Measurements from ENCODE around the gene ERCC5.

ERCC5 gene

DNA sequence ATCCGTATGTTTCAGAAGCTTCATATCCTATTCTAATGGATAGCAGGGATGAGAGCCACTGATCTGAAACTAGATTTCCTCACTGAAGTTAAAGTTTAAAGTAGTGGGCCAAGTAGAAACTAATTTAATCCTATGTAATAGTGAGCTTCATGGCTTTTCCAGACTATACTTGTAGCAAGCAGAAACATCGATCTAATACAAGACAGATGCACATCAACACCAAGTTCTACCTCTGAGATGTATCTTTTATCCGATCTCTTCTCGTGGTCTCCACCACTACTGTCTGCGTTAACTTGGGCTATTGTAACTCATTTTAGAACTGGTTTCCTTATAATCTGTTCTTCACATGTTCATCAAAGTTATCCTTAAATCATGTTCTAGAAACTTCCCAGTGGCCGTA lies 3.1 kb downstream of the ERCC5 start:
- Histone ChIP-seq H2BK5ac (ENCODE audit: low read depth, low read length, poor library complexity, severe bottlenecking) (no peak overlapping the region), H3K14ac (ENCODE audit: low read length in 2 of 2) (no peak overlapping the region), H2BK120ac (ENCODE audit: low read depth, low read length) (no peak overlapping the region), H2BK12ac (ENCODE audit: low read length in 2 of 2) (no peak overlapping the region), H3K18ac (ENCODE audit: low read depth in 1 of 2, low read length in 2 of 2) (no peak overlapping the region), H2AFZ (ENCODE audit: low read depth, low read length) (no peak overlapping the region), H3K23ac (ENCODE audit: low read length in 2 of 2) (no peak overlapping the region), H3K9me3 (ENCODE audit: control insufficient read depth, low read length) (no peaks in the 10 kb centered on the region), H3K36me3 (ENCODE audit: control insufficient read depth in 1 of 2, insufficient read depth in 2 of 2, low read depth in 1 of 2, low read length in 2 of 2) (peaks cover 1 to 18% of the 10 kb centered on the region in 2 experiments), H4K8ac (ENCODE audit: low read length) (no peak overlapping the region), H3K27ac (ENCODE audit: low read length, poor library complexity, severe bottlenecking) (no peak overlapping the region), H3K4me2 (ENCODE audit: low read length, poor library complexity, severe bottlenecking) (no peak overlapping the region), H2BK15ac (ENCODE audit: low read depth, poor library complexity, severe bottlenecking) (no peak overlapping the region), H2AK5ac (ENCODE audit: low read length, severe bottlenecking) (no peak overlapping the region), H3K4me3 (ENCODE audit: insufficient read depth in 1 of 2, low read depth in 1 of 2, low read length in 2 of 2) (peak overlapping the region in 1 of 2 experiments; percentile 92), H3K4ac (ENCODE audit: low read depth in 1 of 2, low read length in 2 of 2) (no peak overlapping the region), H4K91ac (ENCODE audit: low read length) (no peak overlapping the region), H3K4me1 (ENCODE audit: control insufficient read depth, insufficient read depth, low read depth, low read length) (peaks cover 5% of the 10 kb centered on the region), H3K79me1 (replicated peaks; ENCODE audit: low read length, poor library complexity, severe bottlenecking) (peaks cover 8% of the 10 kb centered on the region), H3K27me3 (ENCODE audit: control insufficient read depth in 1 of 2, insufficient read depth in 1 of 2, low read length in 2 of 2) (no peaks in the 10 kb centered on the region), H3K9ac (ENCODE audit: low read length) (peak overlapping the region; percentile 99)
- DNase-seq = no peak
- 98% methylated on average over 6 of the region's 6 CpGs for WGBS

DNA sequence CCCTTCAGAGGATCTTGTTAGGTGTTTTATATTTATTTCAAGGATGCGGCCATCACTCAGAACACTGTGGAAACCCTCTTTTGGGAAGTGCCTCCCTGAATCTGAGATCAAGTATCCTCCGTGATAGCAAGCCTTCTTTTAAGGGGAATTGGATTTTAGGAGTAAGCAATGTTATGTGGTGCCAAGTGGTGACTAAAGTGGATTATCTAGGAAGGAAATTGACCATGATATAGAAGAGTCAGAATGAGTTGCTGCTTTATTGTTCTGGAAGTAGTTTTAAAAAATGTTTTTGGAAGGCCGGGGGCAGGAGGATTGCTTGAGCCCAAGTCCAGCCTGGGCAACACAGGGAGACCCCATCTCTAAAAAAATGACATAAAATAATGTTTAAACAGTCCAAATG lies 6.7 kb downstream of the ERCC5 start:
- H2BK120ac ChIP-seq (ENCODE audit: low read depth, low read length) = no peak overlapping the region
- WGBS = 97% methylated on average over 2 of the region's 3 CpGs

DNA sequence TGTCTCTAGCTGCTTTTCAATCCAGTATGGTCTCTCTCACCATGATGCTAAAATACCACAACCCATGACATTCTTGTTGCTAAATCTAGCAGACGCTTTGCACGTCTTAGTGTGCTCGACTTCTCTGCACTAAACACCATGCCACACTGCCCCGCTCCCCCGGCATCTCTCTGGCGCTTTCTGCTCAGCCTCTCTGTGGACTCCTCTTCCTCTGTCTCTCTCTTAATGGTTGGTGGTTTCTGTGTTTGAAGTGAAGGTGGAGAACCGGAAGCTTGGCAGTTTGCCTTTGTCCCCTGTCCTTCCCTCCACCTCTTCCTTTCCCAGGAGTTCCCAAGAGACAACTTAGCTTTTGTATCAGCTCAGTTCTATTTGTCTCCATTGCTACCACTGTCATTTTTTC lies 8.8 kb downstream of the ERCC5 start:
- peaks cover 17 to 61% of the 10 kb centered on the region in 2 experiments for H3K36me3 ChIP-seq (ENCODE audit: control insufficient read depth in 1 of 2, insufficient read depth in 2 of 2, low read depth in 1 of 2, low read length in 2 of 2)
- H2BK120ac ChIP-seq (ENCODE audit: low read depth, low read length) = no peak overlapping the region
- H3K9me3 ChIP-seq (ENCODE audit: control insufficient read depth, low read length) = no peaks in the 10 kb centered on the region
- peaks cover 4% of the 10 kb centered on the region for H3K4me1 ChIP-seq (ENCODE audit: control insufficient read depth, insufficient read depth, low read depth, low read length)
- H3K79me1 ChIP-seq (replicated peaks; ENCODE audit: low read length, poor library complexity, severe bottlenecking) = peaks cover 25% of the 10 kb centered on the region
- H3K4me3 ChIP-seq (ENCODE audit: insufficient read depth in 1 of 2, low read depth in 1 of 2, low read length in 2 of 2) = no peak overlapping the region
- no peak for DNase-seq
- no peak overlapping the region for H3K14ac ChIP-seq (ENCODE audit: low read length in 2 of 2)
- no peak overlapping the region for H2BK15ac ChIP-seq (ENCODE audit: low read depth, poor library complexity, severe bottlenecking)
- H3K4ac ChIP-seq (ENCODE audit: low read depth in 1 of 2, low read length in 2 of 2) = no peak overlapping the region
- H4K91ac ChIP-seq (ENCODE audit: low read length) = no peak overlapping the region
- no peak overlapping the region for H2BK12ac ChIP-seq (ENCODE audit: low read length in 2 of 2)
- no peak overlapping the region for H3K23ac ChIP-seq (ENCODE audit: low read length in 2 of 2)
- WGBS = 100% methylated on average over 4 of the region's 7 CpGs
- H3K27ac ChIP-seq (ENCODE audit: low read length, poor library complexity, severe bottlenecking) = no peak overlapping the region
- no peak overlapping the region for H2AFZ ChIP-seq (ENCODE audit: low read depth, low read length)
- H2AK5ac ChIP-seq (ENCODE audit: low read length, severe bottlenecking) = no peak overlapping the region
- H4K8ac ChIP-seq (ENCODE audit: low read length) = no peak overlapping the region
- H3K18ac ChIP-seq (ENCODE audit: low read depth in 1 of 2, low read length in 2 of 2) = no peak overlapping the region
- H3K9ac ChIP-seq (ENCODE audit: low read length) = no peak overlapping the region
- H3K27me3 ChIP-seq (ENCODE audit: control insufficient read depth in 1 of 2, insufficient read depth in 1 of 2, low read length in 2 of 2) = no peaks in the 10 kb centered on the region
- H3K4me2 ChIP-seq (ENCODE audit: low read length, poor library complexity, severe bottlenecking) = no peak overlapping the region
- no peak overlapping the region for H2BK5ac ChIP-seq (ENCODE audit: low read depth, low read length, poor library complexity, severe bottlenecking)

More for the DNA sequence above, 6.7 kb downstream of the ERCC5 start:
- no peak for DNase-seq
- no peak overlapping the region for H3K4ac ChIP-seq (ENCODE audit: low read depth in 1 of 2, low read length in 2 of 2)
- no peak overlapping the region for H2BK15ac ChIP-seq (ENCODE audit: low read depth, poor library complexity, severe bottlenecking)
- peaks cover 14 to 50% of the 10 kb centered on the region in 2 experiments for H3K36me3 ChIP-seq (ENCODE audit: control insufficient read depth in 1 of 2, insufficient read depth in 2 of 2, low read depth in 1 of 2, low read length in 2 of 2)
- H2AK5ac ChIP-seq (ENCODE audit: low read length, severe bottlenecking) = no peak overlapping the region
- H4K8ac ChIP-seq (ENCODE audit: low read length) = no peak overlapping the region
- H4K91ac ChIP-seq (ENCODE audit: low read length) = no peak overlapping the region
- H3K23ac ChIP-seq (ENCODE audit: low read length in 2 of 2) = no peak overlapping the region
- H3K27ac ChIP-seq (ENCODE audit: low read length, poor library complexity, severe bottlenecking) = no peak overlapping the region
- H3K27me3 ChIP-seq (ENCODE audit: control insufficient read depth in 1 of 2, insufficient read depth in 1 of 2, low read length in 2 of 2) = no peaks in the 10 kb centered on the region
- peaks cover 6% of the 10 kb centered on the region for H3K4me1 ChIP-seq (ENCODE audit: control insufficient read depth, insufficient read depth, low read depth, low read length)
- no peaks in the 10 kb centered on the region for H3K9me3 ChIP-seq (ENCODE audit: control insufficient read depth, low read length)
- H3K18ac ChIP-seq (ENCODE audit: low read depth in 1 of 2, low read length in 2 of 2) = no peak overlapping the region
- H3K4me2 ChIP-seq (ENCODE audit: low read length, poor library complexity, severe bottlenecking) = no peak overlapping the region
- H2BK12ac ChIP-seq (ENCODE audit: low read length in 2 of 2) = no peak overlapping the region
- H2BK5ac ChIP-seq (ENCODE audit: low read depth, low read length, poor library complexity, severe bottlenecking) = no peak overlapping the region
- no peak overlapping the region for H2AFZ ChIP-seq (ENCODE audit: low read depth, low read length)
- peaks cover 23% of the 10 kb centered on the region for H3K79me1 ChIP-seq (replicated peaks; ENCODE audit: low read length, poor library complexity, severe bottlenecking)
- H3K4me3 ChIP-seq (ENCODE audit: insufficient read depth in 1 of 2, low read depth in 1 of 2, low read length in 2 of 2) = no peak overlapping the region
- H3K14ac ChIP-seq (ENCODE audit: low read length in 2 of 2) = no peak overlapping the region
- H3K9ac ChIP-seq (ENCODE audit: low read length) = peak overlapping the region; percentile 48

DNA sequence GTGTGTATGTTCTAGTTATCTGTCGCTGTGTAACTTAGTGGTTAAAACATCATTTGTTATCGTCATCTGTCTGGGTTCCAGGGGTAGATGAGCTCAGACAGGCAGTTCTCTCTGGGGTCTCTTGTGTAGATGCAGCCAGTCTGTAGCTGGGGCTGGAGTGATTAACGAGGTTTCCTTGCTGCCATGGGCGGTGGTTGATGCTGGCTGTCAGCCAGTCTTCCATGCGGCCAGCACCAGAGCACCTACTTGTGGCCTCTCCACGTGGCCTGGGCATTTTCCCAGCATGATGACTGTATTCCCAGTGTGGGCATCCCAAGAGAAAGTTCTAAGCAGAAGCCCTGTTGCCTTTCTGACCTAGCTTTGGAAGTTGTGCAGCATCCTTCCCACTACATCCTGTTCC lies 10.7 kb downstream of the ERCC5 start:
- H3K9me3 ChIP-seq (ENCODE audit: control insufficient read depth, low read length) = no peaks in the 10 kb centered on the region
- no peak overlapping the region for H3K23ac ChIP-seq (ENCODE audit: low read length in 2 of 2)
- no peak for DNase-seq
- H3K4me2 ChIP-seq (ENCODE audit: low read length, poor library complexity, severe bottlenecking) = no peak overlapping the region
- peaks cover 1% of the 10 kb centered on the region for H3K4me1 ChIP-seq (ENCODE audit: control insufficient read depth, insufficient read depth, low read depth, low read length)
- WGBS = 83% methylated on average over 6 of the region's 6 CpGs
- H3K14ac ChIP-seq (ENCODE audit: low read length in 2 of 2) = no peak overlapping the region
- H2BK15ac ChIP-seq (ENCODE audit: low read depth, poor library complexity, severe bottlenecking) = no peak overlapping the region
- peaks cover 20 to 78% of the 10 kb centered on the region in 2 experiments for H3K36me3 ChIP-seq (ENCODE audit: control insufficient read depth in 1 of 2, insufficient read depth in 2 of 2, low read depth in 1 of 2, low read length in 2 of 2)
- H2AFZ ChIP-seq (ENCODE audit: low read depth, low read length) = no peak overlapping the region
- no peak overlapping the region for H2BK5ac ChIP-seq (ENCODE audit: low read depth, low read length, poor library complexity, severe bottlenecking)
- no peak overlapping the region for H2BK12ac ChIP-seq (ENCODE audit: low read length in 2 of 2)
- peaks cover 22% of the 10 kb centered on the region for H3K79me1 ChIP-seq (replicated peaks; ENCODE audit: low read length, poor library complexity, severe bottlenecking)
- no peak overlapping the region for H3K4ac ChIP-seq (ENCODE audit: low read depth in 1 of 2, low read length in 2 of 2)
- no peak overlapping the region for H4K91ac ChIP-seq (ENCODE audit: low read length)
- H3K4me3 ChIP-seq (ENCODE audit: insufficient read depth in 1 of 2, low read depth in 1 of 2, low read length in 2 of 2) = no peak overlapping the region
- no peak overlapping the region for H3K27ac ChIP-seq (ENCODE audit: low read length, poor library complexity, severe bottlenecking)
- no peak overlapping the region for H3K18ac ChIP-seq (ENCODE audit: low read depth in 1 of 2, low read length in 2 of 2)
- no peak overlapping the region for H4K8ac ChIP-seq (ENCODE audit: low read length)
- H2AK5ac ChIP-seq (ENCODE audit: low read length, severe bottlenecking) = no peak overlapping the region
- H3K27me3 ChIP-seq (ENCODE audit: control insufficient read depth in 1 of 2, insufficient read depth in 1 of 2, low read length in 2 of 2) = no peaks in the 10 kb centered on the region
- H2BK120ac ChIP-seq (ENCODE audit: low read depth, low read length) = no peak overlapping the region
- peak overlapping the region; percentile 39 for H3K9ac ChIP-seq (ENCODE audit: low read length)

Data from mesenchymal stem cell (in vitro differentiated cells and primary cell).